GM12874 (cell line): ENCODE measurements around the gene CTNND2.

Source experiments
- TF ChIP-seq, protein P1 (sequence below): IDR thresholded peaks from 2 replicates; pipeline ENCODE4 v1.5.1; 2011; ENCODE audit warnings: low read depth, mild to moderate bottlenecking, control low read depth, low read length, moderate library complexity; ENCODE audit not compliant: insufficient read depth

The CTNND2 gene

DNA sequence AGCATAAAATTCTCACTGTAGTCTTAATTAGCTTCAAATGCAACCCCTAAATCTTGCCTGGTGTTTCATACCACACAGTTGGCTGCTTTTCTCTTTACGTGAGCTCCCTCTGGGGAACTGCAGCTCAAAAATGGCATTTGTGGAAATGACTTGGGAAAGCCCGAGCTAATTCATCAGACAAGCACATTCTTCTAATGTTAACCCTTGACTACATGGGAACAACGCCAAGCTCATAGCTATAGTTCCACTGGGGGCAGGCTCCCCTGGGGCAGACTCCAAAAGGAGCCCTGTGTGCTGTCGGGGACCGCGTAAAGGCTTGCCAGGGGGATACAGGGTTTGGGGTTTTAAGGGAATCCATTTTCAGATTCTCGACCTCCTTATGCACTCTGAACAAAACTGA, 841.8 kb downstream of the CTNND2 start:
- TF ChIP-seq, protein P1, sequence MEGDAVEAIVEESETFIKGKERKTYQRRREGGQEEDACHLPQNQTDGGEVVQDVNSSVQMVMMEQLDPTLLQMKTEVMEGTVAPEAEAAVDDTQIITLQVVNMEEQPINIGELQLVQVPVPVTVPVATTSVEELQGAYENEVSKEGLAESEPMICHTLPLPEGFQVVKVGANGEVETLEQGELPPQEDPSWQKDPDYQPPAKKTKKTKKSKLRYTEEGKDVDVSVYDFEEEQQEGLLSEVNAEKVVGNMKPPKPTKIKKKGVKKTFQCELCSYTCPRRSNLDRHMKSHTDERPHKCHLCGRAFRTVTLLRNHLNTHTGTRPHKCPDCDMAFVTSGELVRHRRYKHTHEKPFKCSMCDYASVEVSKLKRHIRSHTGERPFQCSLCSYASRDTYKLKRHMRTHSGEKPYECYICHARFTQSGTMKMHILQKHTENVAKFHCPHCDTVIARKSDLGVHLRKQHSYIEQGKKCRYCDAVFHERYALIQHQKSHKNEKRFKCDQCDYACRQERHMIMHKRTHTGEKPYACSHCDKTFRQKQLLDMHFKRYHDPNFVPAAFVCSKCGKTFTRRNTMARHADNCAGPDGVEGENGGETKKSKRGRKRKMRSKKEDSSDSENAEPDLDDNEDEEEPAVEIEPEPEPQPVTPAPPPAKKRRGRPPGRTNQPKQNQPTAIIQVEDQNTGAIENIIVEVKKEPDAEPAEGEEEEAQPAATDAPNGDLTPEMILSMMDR = no peak

GRCh38 chr5:11056560-11056959, 847.7 kb downstream of the CTNND2 start:
- TF ChIP-seq, protein P1 = no peak

- TF ChIP-seq, protein P1 = no peak
Measured at GRCh38 chr5:11054014-11054413, 850.2 kb downstream of the CTNND2 start.

GRCh38 chr5:11052871-11053270, 851.4 kb downstream of the CTNND2 start:
- TF ChIP-seq, protein P1 = no peak

DNA sequence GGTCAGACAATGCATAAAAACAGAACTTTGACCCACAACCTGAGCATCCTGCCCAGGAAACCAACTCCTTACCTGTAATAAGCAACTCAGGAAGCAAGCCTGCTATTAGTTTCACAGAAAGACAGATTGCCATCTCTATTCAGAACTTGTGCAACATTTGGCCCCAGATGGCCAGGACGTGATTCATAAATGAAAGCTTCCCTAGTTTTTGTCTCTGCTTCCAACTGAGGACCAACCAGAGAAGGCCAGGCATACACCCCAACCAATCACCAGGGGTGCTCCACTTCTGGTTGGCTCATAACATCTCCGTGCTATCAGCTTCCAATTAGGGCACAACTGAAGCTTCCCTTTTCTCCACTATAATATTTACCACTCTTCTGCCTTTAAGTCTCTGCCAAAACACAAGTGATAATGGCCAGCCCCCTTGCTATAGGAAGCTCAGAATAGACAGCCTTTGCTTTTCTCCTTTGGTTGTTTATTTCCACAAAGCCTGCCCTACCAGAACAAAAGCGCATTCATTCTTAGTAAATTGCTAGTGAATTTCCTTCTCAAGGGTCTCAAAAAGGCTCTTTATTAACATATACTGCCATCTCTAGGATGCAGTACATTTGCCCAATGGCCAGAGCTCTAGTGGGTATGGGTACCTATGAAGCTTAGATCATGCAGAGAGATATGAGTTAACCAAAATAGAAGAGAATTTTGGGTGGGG, 853.5 kb downstream of the CTNND2 start:
- TF ChIP-seq, protein P1 = no peak

- TF ChIP-seq, protein P1 = 0 out of 2 replicates have a peak, but pooled peaks have one; percentile 20
Measured at GRCh38 chr5:11048760-11049159, 855.5 kb downstream of the CTNND2 start.

GRCh38 chr5:11047625-11048024, 856.6 kb downstream of the CTNND2 start:
- TF ChIP-seq, protein P1 = no peak

GRCh38 chr5:11047030-11047429, 857.2 kb downstream of the CTNND2 start:
- TF ChIP-seq, protein P1 = no peak
